Measurements from ENCODE around the gene CKS1B.

The CKS1B gene

DNA sequence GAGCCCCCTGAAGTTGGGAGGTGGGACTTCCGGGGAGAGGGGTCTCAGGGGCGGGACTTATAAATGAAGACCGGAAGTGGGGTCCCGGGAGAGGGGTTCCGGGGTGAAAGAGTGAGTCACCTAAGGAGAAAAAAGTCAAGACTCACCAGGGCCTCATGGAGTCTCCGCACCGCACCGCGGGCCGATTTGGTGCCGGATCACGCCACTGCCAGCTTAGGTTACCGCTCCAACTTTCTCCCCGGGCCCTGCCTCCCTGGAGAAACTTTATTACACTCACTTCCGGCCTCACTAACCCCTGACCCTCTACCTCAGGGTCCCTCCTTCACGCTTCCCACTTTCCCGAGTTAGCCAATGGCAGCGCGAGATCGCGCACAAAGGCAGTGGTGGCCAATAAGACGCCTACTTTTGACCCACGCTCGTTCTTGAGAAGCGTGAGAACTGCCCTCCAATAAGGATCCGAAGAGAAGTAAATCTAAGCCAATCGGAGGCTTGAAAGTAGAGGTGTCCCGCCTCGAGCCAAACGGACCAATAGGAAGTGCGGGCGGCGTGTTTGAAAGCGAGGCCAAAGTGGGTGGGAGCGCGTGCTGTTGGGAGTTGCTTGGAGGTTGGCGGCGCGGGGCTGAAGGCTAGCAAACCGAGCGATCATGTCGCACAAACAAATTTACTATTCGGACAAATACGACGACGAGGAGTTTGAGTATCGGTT, at the start of gene CKS1B:
Gene CKS1B, plus strand, starts transcription at position 580 of the 706 bp plus-strand sequence. Its CDS starts 65 bp downstream, at position 645.
- peak; percentile 99 for DNase-seq (ENCODE audit: low spot score)

DNA sequence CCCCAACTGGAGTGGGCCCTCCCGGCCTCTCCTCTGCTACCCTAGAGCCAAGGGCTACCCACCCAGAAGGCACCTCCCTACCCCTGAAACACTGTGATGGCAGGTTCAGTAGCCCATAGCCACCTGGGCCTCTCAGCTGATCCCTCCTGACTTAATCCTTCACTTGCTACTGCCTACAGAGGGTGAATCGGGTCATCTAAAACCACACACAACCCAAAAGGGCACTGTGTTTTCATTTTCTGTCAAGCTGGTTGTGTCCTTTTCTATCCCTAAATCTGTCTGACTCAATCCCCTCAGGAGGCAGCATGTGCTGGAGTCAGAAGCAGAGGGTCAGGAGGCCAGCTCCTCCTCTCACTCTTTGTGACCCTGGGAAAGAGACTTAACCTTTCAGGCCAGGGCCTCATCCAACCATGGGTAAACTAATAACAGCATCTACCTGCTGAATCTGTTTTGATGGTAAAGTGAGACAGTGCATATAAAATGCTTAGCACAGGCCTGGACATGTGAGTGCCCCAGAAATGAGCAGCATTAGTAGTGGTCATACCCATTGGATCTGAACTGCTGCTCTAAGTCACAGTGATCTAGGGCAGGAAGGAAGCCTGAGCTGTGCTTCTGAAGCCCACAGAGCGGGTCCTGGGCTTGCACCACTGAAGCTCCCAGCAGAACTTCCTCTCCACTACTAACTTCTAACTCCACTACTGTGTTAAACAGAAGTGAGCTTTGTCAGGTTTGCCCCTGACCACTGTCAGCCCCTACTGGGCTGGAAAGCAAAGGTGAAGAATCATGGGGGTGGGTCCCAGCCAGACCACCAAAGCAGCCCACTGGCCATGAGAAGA, 48.9 kb upstream of the CKS1B start:
- no peak for DNase-seq (ENCODE audit: low spot score)

DNA sequence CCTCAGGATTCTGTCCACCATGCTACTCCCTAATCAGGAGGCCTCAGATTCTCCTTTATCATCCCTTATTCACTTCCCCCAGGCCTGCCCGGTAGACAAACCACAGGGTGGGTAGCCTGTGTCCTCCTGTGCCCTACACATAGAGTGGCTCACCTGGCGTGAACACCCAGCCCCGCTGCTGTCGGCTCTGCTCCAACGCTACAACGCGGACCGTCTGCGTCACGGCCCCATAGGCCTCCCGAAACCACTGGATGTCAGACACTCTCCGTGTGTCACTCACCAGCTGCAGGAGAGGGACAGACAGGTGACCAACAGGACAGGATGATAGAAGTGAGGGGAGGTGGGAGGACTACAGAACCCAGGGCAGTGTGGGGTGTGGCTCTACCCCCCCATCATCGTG, 48.3 kb upstream of the CKS1B start:
- no peak for DNase-seq (ENCODE audit: low spot score)

DNA sequence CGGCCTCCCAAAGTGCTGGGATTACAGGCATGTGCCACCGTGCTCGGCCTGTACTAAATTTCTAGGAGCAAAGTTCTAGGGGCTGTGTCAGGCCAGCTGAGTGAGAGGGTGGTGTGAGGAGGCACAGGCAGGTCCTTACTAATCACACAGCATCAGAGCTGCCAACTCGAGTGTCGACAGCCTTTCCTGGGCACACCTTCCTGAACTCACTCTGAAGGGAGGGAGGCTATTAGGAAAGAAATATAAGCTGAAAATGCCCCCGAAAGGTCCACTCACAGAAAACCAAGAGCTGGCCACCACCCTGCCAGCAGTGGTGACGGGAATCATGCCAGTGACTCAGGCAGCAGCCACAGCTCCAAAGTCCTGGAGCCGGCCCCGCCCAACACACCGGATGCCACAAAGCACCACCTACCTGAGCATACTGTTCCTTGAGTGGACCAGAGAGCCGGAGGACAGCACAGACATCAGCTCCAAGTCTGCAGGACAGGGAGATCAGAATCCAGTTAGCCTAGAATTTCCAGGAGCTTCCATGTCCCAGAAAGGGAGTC, 42.5 kb upstream of the CKS1B start:
- no peak for DNase-seq (ENCODE audit: low spot score)

DNA sequence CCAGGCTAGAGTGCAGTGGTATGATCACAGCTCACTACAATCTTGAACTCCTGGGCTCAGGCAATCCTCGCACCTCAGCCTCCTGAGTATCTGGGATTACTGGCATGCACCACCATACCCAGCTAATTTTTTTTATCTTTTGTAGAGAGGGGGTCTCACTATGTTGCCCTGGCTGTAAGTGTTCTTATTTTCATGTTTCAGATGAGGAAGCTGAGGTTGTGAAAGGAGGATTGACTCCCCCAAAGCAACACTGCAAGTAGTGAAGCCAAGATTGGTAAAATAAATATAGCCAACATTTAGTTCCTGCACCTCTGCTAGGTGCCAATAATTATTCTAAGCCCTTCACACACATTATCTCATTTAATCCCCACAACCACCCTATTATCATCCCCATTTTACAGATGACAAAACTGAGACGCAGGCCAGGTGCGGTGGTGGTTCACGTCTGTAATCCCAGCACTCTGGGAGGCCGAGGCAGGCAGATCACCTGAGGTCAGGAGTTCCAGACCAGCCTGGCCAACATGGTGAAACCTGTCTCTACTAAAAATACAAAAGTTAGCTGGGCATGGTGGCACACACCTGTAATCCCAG, 40.0 kb upstream of the CKS1B start:
- no peak for DNase-seq (ENCODE audit: low spot score)

DNA sequence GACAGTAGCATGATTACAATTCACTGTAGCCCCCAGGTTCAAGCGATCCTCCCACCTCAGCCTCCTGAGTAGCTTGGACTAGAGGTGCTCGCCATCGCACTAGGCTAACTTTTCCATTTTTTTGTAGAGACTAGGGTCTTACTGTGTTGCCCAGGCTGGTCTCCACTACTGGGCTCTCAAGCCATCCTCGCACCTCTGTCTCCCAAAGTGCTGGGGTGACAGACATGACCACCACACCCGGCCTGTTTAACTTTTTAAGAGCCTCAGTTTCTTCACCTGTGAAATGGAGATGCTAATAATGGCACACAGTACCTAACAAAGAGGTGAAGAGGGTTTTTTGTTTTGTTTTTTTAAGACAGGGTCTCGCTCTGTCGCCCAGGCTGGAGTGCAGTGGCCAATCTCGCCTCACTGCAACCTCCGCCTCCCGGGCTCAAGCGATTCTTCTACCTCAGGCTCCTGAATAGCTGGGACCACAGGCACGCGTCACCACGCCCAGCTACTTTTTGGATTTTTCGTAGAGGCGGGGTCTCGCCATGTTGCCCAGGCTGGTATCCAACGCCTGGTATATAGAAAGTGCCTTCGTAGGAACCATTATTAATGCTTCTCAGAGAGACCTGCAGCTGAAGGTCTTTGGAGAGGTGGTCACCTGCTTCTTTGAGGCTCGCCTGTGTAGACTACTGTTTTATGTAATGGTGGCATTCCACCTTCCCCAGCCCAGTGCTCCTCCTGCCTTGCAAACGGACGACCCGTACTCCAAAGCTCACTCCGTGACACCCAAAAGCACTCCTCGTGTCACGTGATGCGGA, 38.5 kb upstream of the CKS1B start:
- DNase-seq (ENCODE audit: low spot score) = no peak

DNA sequence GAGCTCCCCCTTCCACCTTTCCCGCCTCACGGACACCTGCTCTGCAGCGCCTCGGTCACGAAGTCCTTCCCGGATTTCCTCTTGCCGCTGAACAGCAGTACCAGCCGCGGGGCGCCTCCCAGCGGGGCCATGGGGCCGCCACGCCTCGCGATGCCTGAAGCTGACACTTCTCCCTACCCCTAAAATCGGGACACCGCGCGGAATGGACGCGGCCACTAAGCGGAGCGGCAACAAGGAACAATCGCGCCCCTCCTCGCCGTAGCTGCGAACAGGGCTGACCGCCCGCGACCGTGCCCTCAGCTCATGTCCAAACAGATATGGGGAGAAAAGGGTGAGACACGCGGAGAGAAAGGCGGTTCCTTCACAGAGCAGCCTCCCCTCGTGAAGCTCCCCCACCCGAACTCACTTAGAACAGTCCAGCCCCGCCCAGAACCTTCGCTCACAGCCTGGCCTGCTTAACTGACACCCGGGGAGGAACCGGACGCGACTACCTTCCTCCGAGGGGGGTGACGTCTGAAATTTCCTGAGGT, 37.9 kb upstream of the CKS1B start, which contains the start of gene PMVK:
Gene PMVK, minus strand, starts transcription at position 165 of the 530 bp plus-strand sequence. Its CDS starts 34 bp downstream, at position 131.
- DNase-seq (ENCODE audit: low spot score) = peak; percentile 98

DNA sequence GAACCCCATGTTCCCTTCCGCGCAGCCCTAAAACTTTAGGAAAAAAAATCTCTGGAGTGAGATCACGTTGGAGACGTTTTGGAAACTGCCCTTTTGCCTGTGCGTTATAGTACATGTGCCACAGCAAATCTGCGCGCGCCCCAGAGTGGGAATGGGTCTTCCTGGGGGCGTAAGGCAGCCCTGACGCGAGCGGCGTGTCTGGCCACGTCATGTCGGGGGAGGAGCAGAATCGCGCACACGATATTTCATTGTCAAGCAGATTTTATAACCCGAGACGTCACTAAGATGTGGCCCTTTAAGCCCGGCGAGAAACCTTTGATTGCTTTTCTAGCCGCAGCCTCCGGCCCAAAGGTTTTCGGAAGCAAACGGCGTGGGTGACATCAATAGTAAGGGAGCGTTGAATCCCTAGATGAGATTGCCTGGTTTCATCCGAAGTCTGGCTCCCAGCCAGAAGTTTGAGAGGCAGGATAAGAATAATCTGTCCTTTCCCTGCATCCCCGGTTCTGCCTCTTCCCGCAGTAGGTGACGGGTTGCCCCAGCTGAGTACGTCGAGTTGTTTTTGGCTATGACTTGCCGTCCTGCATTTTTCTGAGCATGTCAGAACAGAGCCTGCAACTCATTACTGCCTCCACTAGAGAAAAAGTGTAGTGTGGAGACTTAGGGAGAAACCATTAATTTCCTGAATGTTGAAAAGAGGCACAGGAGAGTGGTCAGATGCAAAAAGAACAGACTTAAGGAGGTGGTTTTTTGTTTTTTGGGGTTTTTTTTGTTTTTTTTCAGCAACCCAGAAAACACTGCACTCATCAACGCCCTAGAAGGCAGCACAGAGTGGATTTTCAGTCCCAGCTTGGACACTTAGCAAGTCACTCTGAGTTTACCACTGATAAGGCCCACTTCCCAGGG, 37.1 kb upstream of the CKS1B start:
- DNase-seq (ENCODE audit: low spot score) = peak; percentile 95

DNA sequence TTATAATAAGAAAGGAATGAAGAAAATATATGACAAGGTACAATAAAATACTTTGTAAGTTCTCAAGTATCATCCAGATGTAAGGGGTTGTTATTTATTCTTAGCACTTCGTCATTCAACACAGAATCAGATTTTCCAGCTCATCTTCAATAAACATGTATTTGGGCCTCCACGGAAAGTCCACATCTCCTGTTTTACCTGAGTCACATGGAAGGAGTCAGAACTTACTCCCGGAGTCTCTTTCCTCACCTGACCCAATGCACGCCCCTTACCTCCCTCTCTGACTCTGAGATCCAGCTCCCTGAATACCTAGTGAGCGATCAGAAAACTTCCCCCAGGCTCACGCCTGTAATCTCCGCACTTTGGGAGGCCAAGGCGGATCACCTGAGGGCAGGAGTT, 36.5 kb upstream of the CKS1B start:
- DNase-seq (ENCODE audit: low spot score) = no peak

DNA sequence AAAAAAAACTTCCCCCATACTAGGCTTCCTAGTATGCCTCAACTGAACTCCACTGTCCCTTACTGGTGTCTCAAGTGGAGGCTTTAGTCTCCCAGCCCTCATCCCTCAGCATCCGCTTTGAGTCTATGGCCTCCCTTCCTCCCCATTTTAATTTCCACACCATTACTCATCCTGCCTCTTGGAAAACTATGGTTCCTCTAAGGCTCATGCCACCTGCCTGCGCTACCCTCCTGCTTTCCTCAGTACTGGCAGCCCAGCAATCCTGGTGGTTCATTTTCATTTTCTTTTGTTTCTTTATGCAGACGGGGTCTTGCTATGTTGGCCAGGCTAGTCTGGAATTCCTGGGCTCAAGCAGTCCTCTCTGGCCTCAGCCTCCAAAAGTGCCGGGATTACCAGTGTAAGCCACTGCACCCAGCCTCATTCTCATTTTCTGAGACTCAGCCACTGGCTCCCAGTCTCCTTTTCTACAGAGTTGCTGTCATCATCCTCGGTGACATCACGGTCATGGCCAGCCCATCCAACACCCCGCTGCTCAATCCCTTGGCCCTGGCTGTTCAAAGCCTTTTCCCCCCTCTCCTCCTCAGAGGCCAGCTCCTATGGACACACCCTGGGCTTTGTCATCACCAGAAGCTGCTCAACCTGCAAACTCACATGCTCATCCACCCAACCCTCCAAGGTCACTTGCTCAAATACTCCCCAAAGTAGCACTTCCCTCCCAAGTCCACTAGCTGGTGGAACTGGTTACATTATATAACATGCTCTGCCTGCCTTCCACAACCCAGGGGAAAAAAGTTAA, 35.7 kb upstream of the CKS1B start:
- no peak for DNase-seq (ENCODE audit: low spot score)

DNA sequence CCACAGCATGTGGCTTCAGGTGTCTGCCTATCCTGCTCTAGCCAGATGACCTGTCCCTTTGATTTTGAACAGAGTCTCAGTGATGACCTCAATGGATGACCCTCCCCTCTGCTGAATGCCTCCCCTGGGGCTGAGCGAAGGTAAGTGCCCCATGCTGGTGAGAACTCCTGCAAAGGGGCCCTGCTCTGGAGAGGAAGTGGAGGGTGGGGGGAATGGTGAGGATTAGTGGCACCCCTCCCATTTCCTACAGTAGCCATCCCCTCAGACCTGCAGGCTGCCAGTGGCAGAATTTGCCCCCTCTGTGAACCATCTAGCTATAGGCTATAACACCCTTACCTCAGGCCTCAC, 34.3 kb upstream of the CKS1B start:
- no peak for DNase-seq (ENCODE audit: low spot score)

DNA sequence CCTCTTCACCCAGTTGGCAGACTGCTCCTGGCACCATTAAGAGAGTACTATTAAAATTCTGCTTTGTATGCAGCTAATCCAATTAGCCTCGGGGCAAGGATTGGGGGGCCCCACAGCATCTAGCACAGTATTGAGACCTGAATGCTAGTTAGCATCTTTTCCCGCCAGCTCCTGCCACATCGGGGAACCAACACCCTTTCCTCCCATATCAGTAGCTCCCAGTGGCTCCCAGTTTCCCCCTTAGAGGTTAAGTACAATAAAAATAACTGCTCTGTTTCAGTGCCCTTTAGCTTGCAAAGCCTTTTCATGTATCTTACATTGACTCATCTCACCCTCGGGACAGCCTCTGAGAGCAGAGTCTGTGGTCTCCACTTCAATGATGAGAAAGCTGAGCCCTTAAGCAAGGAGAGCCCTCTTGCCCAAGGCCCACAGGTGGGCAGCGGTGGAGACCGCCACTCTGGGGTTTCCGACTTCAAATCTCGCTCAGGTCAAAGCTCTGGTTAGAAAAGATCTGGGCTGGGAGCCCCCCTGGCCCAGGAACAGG, 33.8 kb upstream of the CKS1B start:
- no peak for DNase-seq (ENCODE audit: low spot score)

DNA sequence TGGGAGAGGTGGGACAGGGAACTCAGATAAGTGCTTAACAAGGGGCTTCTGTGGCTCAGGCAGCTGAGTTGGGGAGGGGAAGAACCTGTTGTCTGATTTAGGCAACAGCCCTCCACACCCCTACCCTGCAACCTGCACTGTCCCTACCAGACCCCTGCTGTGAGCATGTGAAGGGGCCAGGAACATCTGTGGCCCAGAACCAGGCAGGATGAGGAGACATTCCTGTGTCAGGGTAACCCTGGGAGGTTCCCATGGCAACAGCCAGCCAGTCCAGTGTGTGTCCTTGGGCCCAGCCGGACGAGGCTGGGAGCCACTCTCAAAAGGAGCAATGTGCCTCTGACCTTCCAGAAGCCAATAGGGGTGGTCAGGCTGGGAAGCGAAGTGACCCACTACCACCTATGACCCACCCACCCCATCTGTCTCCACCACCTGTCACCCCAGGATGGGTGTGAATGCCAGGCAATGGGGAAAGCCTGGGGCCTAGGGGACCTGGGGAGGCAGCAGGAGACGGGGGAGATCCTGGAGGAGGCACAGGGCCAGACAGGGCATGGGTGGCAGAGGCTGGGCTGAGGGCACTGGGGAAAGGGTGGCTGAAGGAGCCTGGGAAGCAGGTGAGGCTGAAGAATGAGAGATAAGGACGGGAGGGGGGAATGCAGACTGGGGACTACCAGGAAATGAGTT, 33.0 kb upstream of the CKS1B start:
- DNase-seq (ENCODE audit: low spot score) = no peak

DNA sequence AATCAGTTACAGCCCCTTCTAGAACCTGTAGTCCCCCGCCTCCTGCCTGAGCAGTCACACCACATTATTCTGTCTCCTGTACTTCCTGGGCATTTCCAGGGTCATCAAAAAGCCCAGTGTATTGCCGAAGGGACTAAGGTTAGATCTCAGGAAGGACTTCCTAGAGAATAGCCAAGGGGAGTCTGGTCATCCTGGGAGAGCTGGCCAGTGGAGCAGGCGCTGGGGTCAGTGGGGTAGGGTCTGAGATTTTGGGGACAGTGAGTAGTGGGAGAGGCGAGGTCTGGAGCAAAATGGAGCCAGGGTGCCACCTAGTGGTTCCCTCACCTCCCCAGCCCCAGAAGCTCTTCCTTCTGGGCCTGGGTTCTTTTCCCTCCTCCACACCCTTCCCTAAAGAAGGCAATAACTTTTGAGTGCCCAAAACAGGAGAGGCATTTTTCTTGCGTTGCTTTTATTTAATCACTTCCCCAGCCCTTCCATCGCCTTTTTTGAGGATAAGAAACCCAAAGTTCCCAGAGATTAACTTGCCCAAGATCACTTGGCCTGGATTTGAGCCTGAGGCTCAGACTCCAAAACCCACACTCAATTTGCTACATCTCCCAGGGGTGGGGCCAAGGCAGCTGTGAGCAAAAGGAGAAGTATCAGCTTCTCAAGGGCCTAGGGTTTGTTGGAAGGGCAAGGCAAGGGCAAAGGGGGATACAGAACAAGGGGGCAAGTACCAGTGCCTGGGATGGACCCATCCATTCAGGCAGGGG, 30.7 kb upstream of the CKS1B start:
- DNase-seq (ENCODE audit: low spot score) = peak; percentile 64

DNA sequence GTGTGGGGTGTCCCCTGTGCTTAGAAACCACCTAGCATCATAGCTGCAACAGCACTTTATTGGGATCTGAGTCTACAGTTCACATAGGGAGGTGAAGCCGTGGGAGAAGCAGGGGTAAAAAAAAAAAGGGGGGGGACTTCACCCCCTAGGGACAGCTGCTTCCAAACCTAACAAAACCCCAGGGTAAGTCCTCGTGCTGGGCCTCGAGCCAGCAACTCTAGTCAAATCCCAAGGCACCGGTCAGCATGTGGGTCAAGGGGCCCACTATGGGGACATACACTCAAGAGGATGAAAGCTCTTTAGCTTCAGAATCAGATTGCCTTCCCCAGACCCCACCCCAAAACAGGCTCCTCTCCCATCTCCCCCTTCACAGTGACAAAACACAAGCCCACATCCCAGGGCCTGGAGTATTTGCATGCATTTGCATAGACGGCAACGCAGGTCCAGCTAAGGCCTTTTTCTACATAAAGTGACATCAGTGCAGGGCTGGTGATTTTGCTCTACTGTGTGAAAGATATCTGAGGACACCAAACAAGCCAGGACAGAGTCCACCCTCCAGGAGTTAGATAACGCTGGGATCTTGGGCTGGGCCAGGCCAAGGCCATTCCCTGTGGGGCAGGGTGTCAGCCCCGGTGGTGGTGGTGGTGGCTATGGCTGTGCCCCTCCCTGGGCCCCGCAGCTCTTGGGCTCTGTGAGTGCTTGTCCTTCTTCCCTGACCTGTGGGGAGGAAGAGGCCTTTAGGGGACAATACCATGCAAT, 29.9 kb upstream of the CKS1B start:
- no peak for DNase-seq (ENCODE audit: low spot score)

DNA sequence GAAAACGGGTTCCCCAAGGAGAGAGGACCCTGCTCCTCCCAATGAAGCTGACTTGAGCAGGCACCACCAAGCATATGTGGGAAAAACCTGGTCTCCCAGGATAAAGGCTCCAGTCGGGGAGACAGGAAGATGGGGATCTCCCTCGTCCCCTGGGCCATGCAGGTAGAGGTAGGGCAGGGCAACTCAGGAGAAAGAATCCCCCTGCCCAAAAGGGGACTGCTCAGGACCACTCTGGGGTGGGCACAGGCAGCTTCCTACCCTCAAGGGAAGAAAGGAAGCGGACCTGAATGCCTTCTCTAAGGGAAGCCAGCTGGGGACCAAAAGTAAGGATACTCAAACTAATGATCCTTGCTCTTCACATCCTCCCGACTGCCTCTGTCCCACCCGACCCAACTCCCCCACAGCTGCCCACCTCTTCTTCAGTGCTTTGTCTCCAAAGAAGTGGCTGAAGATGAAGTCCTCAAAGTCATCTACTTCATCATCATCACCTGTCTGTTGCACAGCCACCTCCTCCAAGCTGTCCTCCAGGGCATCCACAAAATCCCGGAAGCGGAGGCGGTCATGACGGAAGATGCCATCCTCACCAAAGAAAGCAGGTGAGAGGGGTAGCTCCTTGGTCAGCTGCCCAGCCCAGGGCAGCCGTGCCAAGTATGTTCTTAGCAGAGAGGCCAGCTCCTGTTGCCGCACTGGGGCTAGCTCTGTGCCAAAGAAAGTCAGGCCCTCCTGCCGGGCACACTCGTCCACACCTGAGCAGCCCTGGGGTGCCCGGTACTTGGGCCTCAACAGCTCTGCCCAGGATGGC, 29.1 kb upstream of the CKS1B start:
- no peak for DNase-seq (ENCODE audit: low spot score)

Data from hematopoietic multipotent progenitor cell treated with erythropoietin and hydrocortisone succinate and interleukin-3 and kit ligand, for 17 days (in vitro differentiated cells).